ENCODE results near the gene SLC17A9. TPM values are rescaled to one million over a fixed set of nuclear protein-coding genes. Genes with fewer than 3 reads are reported as not detected.

SLC17A9 gene
- total and polyA plus RNA-seq, 10 of the 15 experiments (the other 5 are each of a cell fraction or from before 2014, with no cell fraction given): 0.72 to 74.1 (median 29.4) TPM

GRCh38 chr20:62968378-62969178, 16.1 kb downstream of the SLC17A9 start:
- POLR2A ChIA-PET: interaction anchor here (0.6 to 2.7 kb wide), 2 partner anchors 14 to 28 kb away, joined by 3 to 7 read pairs; no protein-coding TSS in a partner anchor
- no peak overlapping the region for H3K9ac ChIP-seq (ENCODE audit: control insufficient read depth, insufficient read depth, low read length)
- CTCF ChIA-PET: interaction anchor here (0.6 kb wide), 1 partner anchor 1131 kb away, joined by 3 read pairs; no protein-coding TSS in a partner anchor
- H3K36me3 ChIP-seq (ENCODE audit: control insufficient read depth in 2 of 2, insufficient read depth in 2 of 2, low read length in 1 of 2): peaks cover 5% of the 10 kb centered on the region in 2 experiments; a peak in 3 of 4 replicates
- WGBS (ENCODE audit: insufficient coverage, insufficient replicate concordance, low lambda C conversion rate, missing lambda C conversion rate): 65% methylated on average over 21 of the region's 21 CpGs
- no peaks in the 10 kb centered on the region for H3K79me2 ChIP-seq (ENCODE audit: control insufficient read depth, insufficient read depth, low read length)
- no peak overlapping the region for H2AFZ ChIP-seq (ENCODE audit: control insufficient read depth, low read depth, low read length)
- H3K27ac ChIP-seq (ENCODE audit: control insufficient read depth, insufficient read depth): no peak overlapping the region
- H3K9me3 ChIP-seq (replicated peaks; ENCODE audit: control insufficient read depth, insufficient read depth, low read length): no peaks in the 10 kb centered on the region
- SMC1A ChIA-PET (ENCODE audit: uncharacterized antibody, unreplicated experiment): interaction anchor here (0.7 kb wide), 1 partner anchor 40 kb away, joined by 4 read pairs; no protein-coding TSS in a partner anchor
- RAD21 ChIA-PET (ENCODE audit: unreplicated experiment): no interaction called here
- no peak for ATAC-seq
- no peaks in the 10 kb centered on the region for H4K20me1 ChIP-seq (ENCODE audit: control insufficient read depth, insufficient read depth)
- FAIRE-seq: no peak
- TF ChIP-seq MYB (IDR thresholded peaks at IDR 0.05; ENCODE audit: borderline replicate concordance, low read depth, low read length): no peak
- no peak for TF ChIP-seq NFIC (IDR thresholded peaks at IDR 0.05; ENCODE audit: low read depth, low read length)
- TF ChIP-seq DPF2 (IDR thresholded peaks at IDR 0.05): no peak
- 0 out of 2 replicates have a peak, but pooled peaks have one; percentile 49 for TF ChIP-seq POLR2AphosphoS2 (IDR thresholded peaks at IDR 0.05; ENCODE audit: low read depth, low read length)
- BruUV-seq (replicated peaks): no TSS peak
- H3K27me3 ChIP-seq (replicated peaks in 1 of 2; ENCODE audit: control insufficient read depth in 2 of 2, insufficient read depth in 2 of 2, low read length in 1 of 2): peaks cover 0 to 6% of the 10 kb centered on the region in 2 experiments; a peak in 2 of 4 replicates
- in situ Hi-C loops (cut with MboI): no loop called here
- H3K4me1 ChIP-seq (ENCODE audit: control insufficient read depth, insufficient read depth, low read length): peaks cover 7% of the 10 kb centered on the region
- DNase-seq (ENCODE audit: low read depth, low spot score): no peak
- intact Hi-C loops (cut with micrococcal nuclease; ENCODE audit: unreplicated experiment): no loop called here
- no peak overlapping the region for H3K4me2 ChIP-seq (ENCODE audit: control insufficient read depth, insufficient read depth)
- no peak overlapping the region for H3K4me3 ChIP-seq

- Histone ChIP-seq H3K79me2 (ENCODE audit: control insufficient read depth, insufficient read depth, low read length) (no peaks in the 10 kb centered on the region), H3K4me1 (ENCODE audit: control insufficient read depth, insufficient read depth, low read length) (peaks cover 7% of the 10 kb centered on the region), H4K20me1 (ENCODE audit: control insufficient read depth, insufficient read depth) (no peaks in the 10 kb centered on the region), H3K4me3 (no peak overlapping the region), H3K4me2 (ENCODE audit: control insufficient read depth, insufficient read depth) (no peak overlapping the region), H2AFZ (ENCODE audit: control insufficient read depth, low read depth, low read length) (no peak overlapping the region), H3K27ac (ENCODE audit: control insufficient read depth, insufficient read depth) (no peak overlapping the region), H3K9me3 (replicated peaks; ENCODE audit: control insufficient read depth, insufficient read depth, low read length) (no peaks in the 10 kb centered on the region), H3K36me3 (ENCODE audit: control insufficient read depth in 2 of 2, insufficient read depth in 2 of 2, low read length in 1 of 2) (peaks cover 2 to 4% of the 10 kb centered on the region in 2 experiments; a peak in 3 of 4 replicates), H3K27me3 (replicated peaks in 1 of 2; ENCODE audit: control insufficient read depth in 2 of 2, insufficient read depth in 2 of 2, low read length in 1 of 2) (peaks cover 0 to 6% of the 10 kb centered on the region in 2 experiments; a peak in 2 of 4 replicates), H3K9ac (ENCODE audit: control insufficient read depth, insufficient read depth, low read length) (no peak overlapping the region)
- no peak for FAIRE-seq
- WGBS (ENCODE audit: insufficient coverage, insufficient replicate concordance, low lambda C conversion rate, missing lambda C conversion rate): 27% methylated on average over 16 of the region's 16 CpGs
- ChIA-PET RAD21 (ENCODE audit: unreplicated experiment) (no interaction called here), SMC1A (ENCODE audit: uncharacterized antibody, unreplicated experiment) (no interaction called here), CTCF (interaction anchor here (2.0 kb wide), 1 partner anchor 69 kb away, joined by 8 read pairs; no protein-coding TSS in a partner anchor), POLR2A (interaction anchor here (0.6 to 2.7 kb wide), 2 partner anchors 15 to 29 kb away, joined by 3 to 7 read pairs; no protein-coding TSS in a partner anchor)
- intact Hi-C loops (cut with micrococcal nuclease; ENCODE audit: unreplicated experiment): no loop called here
- BruUV-seq (replicated peaks): no TSS peak
- no peak for TF ChIP-seq USF1 (IDR thresholded peaks at IDR 0.05; ENCODE audit: borderline replicate concordance, extremely low read length, insufficient read depth, low read depth, low read length)
- no peak for TF ChIP-seq GATAD2B (conservative IDR thresholded peaks at IDR 0.05; ENCODE audit: low read depth)
- no peak for TF ChIP-seq E4F1 (IDR thresholded peaks at IDR 0.05; ENCODE audit: borderline replicate concordance, partially characterized antibody)
- no peak for DNase-seq (ENCODE audit: low read depth, low spot score)
- in situ Hi-C loops (cut with MboI): no loop called here
- ATAC-seq: no peak
Measured at GRCh38 chr20:62969179-62969760, 16.8 kb downstream of the SLC17A9 start.
